ENCODE results near the gene ITM2B. TPM values are rescaled to one million over a fixed set of nuclear protein-coding genes. Genes with fewer than 3 reads are reported as not detected.

Gene ITM2B
- 100 to 1,000 TPM; 233 to 254 TPM for total RNA-seq

- DNase-seq (peak; percentile 79 to 86 (median 82)), ATAC-seq (peak; percentile 87)
- whole genome bisulfite sequencing, 2 donors = 0% methylated on average over 16 to 77 of the region's 94 CpGs
- intact Hi-C loops (cut with DNase I) = no loop called here
- H3K4me1 ChIP-seq = peaks cover 50% of the 10 kb centered on the region
- H3K4me3 ChIP-seq = peak within 1 kb of the TSS; percentile 91 to 95
- peak; percentile 78 to 88 (median 86) for TF ChIP-seq POLR2A (IDR thresholded peaks at IDR 0.05)
- TF ChIP-seq CTCF (IDR thresholded peaks at IDR 0.05) = peak; percentile 10 to 45 (median 25)
- H3K27ac ChIP-seq = peak within 1 kb of the TSS; percentile 92 to 99 (median 98)
- no peaks in the 10 kb centered on the region for H3K27me3 ChIP-seq
- no peaks in the 10 kb centered on the region for H3K9me3 ChIP-seq
- H3K36me3 ChIP-seq (replicated peaks in 1 of 2; ENCODE audit: insufficient read depth in 1 of 2, low read depth in 2 of 2) = no peaks in the 10 kb centered on the region
Observed at GRCh38 chr13:48233046-48233888, at the start of gene ITM2B. Gene ITM2B (plus strand): TSS chr13:48233206. CDS start chr13:48233361, 155 bp downstream.

- no peak for ATAC-seq
- no peak for TF ChIP-seq POLR2A (IDR thresholded peaks at IDR 0.05)
- TF ChIP-seq CTCF (IDR thresholded peaks at IDR 0.05) = no peak
- intact Hi-C loops (cut with DNase I) = no loop called here
- Histone ChIP-seq H3K36me3 (replicated peaks in 1 of 2; ENCODE audit: insufficient read depth in 1 of 2, low read depth in 2 of 2) (no peaks in the 10 kb centered on the region), H3K27me3 (no peaks in the 10 kb centered on the region), H3K27ac (no peak overlapping the region), H3K4me3 (no peak overlapping the region), H3K4me1 (no peaks in the 10 kb centered on the region), H3K9me3 (no peaks in the 10 kb centered on the region)
- WGBS, 2 donors = 86 to 90% methylated on average over 4 of the region's 4 CpGs
- DNase-seq = no peak
Observed at GRCh38 chr13:48184260-48184659, 48.7 kb upstream of the ITM2B start.

GRCh38 chr13:48185018-48185417 lies 48.0 kb upstream of the ITM2B start:
- ATAC-seq = no peak
- H3K4me1 ChIP-seq = no peaks in the 10 kb centered on the region
- no peak for DNase-seq
- no peaks in the 10 kb centered on the region for H3K36me3 ChIP-seq (replicated peaks in 1 of 2; ENCODE audit: insufficient read depth in 1 of 2, low read depth in 2 of 2)
- TF ChIP-seq CTCF (IDR thresholded peaks at IDR 0.05) = no peak
- no peak for TF ChIP-seq POLR2A (IDR thresholded peaks at IDR 0.05)
- H3K27me3 ChIP-seq = no peaks in the 10 kb centered on the region
- no peaks in the 10 kb centered on the region for H3K9me3 ChIP-seq
- H3K27ac ChIP-seq = no peak overlapping the region
- intact Hi-C loops (cut with DNase I) = no loop called here
- no peak overlapping the region for H3K4me3 ChIP-seq

GRCh38 chr13:48186722-48187121 lies 46.3 kb upstream of the ITM2B start:
- intact Hi-C loops (cut with DNase I) = no loop called here
- TF ChIP-seq CTCF (IDR thresholded peaks at IDR 0.05) = no peak
- no peak for TF ChIP-seq POLR2A (IDR thresholded peaks at IDR 0.05)
- 72 to 94% methylated on average over 1 of the region's 1 CpG for WGBS, 2 donors
- Histone ChIP-seq H3K36me3 (replicated peaks in 1 of 2; ENCODE audit: insufficient read depth in 1 of 2, low read depth in 2 of 2) (no peaks in the 10 kb centered on the region), H3K4me3 (no peak overlapping the region), H3K27me3 (no peaks in the 10 kb centered on the region), H3K9me3 (no peaks in the 10 kb centered on the region), H3K4me1 (no peaks in the 10 kb centered on the region), H3K27ac (no peak overlapping the region)
- no peak for DNase-seq
- no peak for ATAC-seq

GRCh38 chr13:48188131-48188530 lies 44.9 kb upstream of the ITM2B start:
- TF ChIP-seq CTCF (IDR thresholded peaks at IDR 0.05) = no peak
- no peak for TF ChIP-seq POLR2A (IDR thresholded peaks at IDR 0.05)
- intact Hi-C loops (cut with DNase I) = no loop called here
- 60% methylated on average over 1 of the region's 1 CpG for WGBS, 2 donors
- Histone ChIP-seq H3K4me3 (no peak overlapping the region), H3K9me3 (no peaks in the 10 kb centered on the region), H3K36me3 (replicated peaks in 1 of 2; ENCODE audit: insufficient read depth in 1 of 2, low read depth in 2 of 2) (no peaks in the 10 kb centered on the region), H3K27me3 (no peaks in the 10 kb centered on the region), H3K27ac (no peak overlapping the region), H3K4me1 (no peaks in the 10 kb centered on the region)
- DNase-seq (no peak), ATAC-seq (no peak)
